ENCODE measurements around the gene CTTNBP2.

- TF ChIP-seq, protein P1, sequence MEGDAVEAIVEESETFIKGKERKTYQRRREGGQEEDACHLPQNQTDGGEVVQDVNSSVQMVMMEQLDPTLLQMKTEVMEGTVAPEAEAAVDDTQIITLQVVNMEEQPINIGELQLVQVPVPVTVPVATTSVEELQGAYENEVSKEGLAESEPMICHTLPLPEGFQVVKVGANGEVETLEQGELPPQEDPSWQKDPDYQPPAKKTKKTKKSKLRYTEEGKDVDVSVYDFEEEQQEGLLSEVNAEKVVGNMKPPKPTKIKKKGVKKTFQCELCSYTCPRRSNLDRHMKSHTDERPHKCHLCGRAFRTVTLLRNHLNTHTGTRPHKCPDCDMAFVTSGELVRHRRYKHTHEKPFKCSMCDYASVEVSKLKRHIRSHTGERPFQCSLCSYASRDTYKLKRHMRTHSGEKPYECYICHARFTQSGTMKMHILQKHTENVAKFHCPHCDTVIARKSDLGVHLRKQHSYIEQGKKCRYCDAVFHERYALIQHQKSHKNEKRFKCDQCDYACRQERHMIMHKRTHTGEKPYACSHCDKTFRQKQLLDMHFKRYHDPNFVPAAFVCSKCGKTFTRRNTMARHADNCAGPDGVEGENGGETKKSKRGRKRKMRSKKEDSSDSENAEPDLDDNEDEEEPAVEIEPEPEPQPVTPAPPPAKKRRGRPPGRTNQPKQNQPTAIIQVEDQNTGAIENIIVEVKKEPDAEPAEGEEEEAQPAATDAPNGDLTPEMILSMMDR (IDR thresholded peaks at IDR 0.05): no peak
- TF ChIP-seq USF2 (IDR thresholded peaks at IDR 0.05) (no peak), EP300 (IDR thresholded peaks at IDR 0.05) (no peak), RFX5 (IDR thresholded peaks at IDR 0.05) (no peak), CHD2 (IDR thresholded peaks at IDR 0.05; ENCODE audit: low read length, partially characterized antibody) (no peak), KDM1A (IDR thresholded peaks at IDR 0.05; ENCODE audit: low read depth) (no peak), POLR2A (IDR thresholded peaks at IDR 0.05; ENCODE audit: low read length) (no peak), MAFK (IDR thresholded peaks at IDR 0.05; ENCODE audit: partially characterized antibody) (no peak), RCOR1 (IDR thresholded peaks at IDR 0.05; ENCODE audit: low read depth, low read length) (no peak), JUNB (IDR thresholded peaks at IDR 0.05) (no peak)
Measured at GRCh38 chr7:117718116-117718835, 155.0 kb downstream of the CTTNBP2 start.

Data from A549 (cell line).